HG03103 (cell line): ENCODE measurements around the gene ZNHIT3.
"Not testable (repeated sequence)": the region's sequence is repeated elsewhere in the genome, so short reads cannot be mapped to it uniquely, and the experiment has no call there.

Source experiments
- ATAC-seq: cut with Tn5 transposase; IDR thresholded peaks from one replicate; pipeline ENCODE4 v1.9.1; 2021; ENCODE audit warnings: low read depth; ENCODE audit not compliant: unreplicated experiment

Gene ZNHIT3

GRCh38 chr17:36482611-36483504 is 3.6 kb upstream of the ZNHIT3 start:
- no peak for ATAC-seq

GRCh38 chr17:36484021-36484420 is 2.5 kb upstream of the ZNHIT3 start:
- not testable (repeated sequence) for ATAC-seq

DNA sequence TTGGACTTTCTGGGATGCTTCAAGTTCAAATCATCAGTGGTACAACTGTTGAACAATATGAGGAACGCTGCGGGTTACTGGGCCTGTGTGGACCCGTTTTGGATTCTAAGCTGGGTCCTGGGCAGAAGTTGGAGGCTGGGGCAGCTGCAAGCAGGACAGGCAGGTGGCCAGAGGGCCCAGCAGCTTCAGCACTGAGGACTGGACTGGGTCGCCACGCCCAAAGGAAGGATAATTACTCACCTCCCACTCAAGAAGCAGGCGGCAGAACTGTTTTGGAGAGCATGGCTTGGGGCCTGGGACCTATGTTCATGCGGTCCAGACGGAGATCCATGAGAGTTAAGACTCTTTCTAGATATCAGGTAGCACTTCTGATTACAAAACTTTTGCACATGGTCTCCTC is 1.5 kb upstream of the ZNHIT3 start:
- no peak for ATAC-seq

DNA sequence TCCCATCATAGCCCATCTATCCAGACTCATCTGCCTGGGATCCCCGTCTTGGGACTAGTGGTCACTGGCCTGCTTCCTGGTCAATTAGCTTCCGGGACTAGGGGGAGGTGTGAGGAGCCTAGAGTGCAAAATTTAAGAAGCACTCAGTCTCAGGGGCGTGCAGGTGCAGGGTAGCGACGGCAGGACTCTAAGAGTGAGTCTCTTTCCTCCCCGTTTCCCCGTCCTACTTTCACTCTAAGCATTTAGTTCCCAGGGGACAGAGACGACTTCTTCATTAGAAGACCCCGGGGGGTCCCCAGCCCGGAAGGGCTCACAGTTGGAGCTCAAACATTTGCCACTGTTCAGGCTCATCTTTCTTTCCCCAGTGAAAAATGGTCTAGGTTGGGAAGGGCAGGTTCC is 677 bp upstream of the ZNHIT3 start:
- ATAC-seq, result no peak

DNA sequence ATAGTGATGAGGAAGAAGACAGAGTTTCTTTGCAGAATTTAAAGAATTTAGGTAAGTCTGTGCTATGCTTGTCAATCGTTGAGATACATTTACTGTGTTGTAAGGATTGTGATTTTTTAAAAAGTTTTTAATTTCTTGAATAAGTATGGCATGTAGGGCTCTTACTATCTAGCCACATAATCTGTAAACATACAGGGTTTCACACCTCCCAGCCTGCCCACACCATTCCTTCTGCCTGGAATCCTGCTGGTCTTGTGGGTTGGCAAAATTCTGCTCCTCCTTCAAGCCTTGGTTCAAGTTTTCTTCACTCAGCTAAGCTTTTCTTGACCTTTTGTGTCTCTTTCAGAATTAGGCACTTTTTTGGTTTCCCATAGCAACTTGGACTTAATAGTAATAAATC is 7.5 kb downstream of the ZNHIT3 start:
- ATAC-seq, result no peak

GRCh38 chr17:36494674-36495073 is 8.2 kb downstream of the ZNHIT3 start:
- no peak for ATAC-seq

- ATAC-seq, result no peak
Observed at GRCh38 chr17:36495076-36495578, 8.6 kb downstream of the ZNHIT3 start.

DNA sequence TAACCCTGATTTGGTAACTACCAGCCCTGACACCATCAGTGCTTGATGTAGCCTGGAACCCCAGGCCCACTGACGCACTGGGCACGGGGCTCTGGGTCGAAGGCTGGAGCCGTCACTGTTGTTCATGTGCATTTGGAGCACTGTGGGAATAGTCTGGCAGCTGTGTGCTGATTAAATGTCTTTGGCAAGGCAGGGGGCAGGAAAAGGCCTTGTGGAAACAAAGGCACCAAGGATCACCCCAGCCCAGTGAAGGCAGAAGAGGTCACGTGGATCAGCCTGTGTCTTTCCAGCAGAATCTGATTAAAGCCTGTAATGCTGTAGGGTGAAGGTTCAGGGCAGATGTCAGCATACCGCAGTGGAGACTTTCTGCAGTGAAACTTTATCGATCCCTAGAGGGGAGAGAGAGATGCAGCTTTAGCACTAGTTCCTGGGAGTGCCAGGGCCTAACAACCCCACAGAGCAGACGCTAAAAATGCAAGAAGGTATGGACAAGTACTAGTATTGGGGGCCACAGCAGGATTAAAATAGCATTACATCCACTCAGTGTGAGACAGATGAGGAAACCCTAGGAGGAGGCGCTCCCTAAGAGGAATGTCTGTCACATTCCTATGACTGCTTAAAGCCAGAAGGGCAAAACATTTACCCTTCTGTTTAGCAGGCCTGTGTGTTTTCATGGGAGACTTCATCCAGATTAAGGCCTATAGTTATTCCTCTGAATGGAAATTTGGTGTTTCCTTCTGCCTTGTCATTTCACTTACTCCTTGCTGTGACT is 9.7 kb downstream of the ZNHIT3 start:
- ATAC-seq, result no peak

- ATAC-seq, result no peak
Observed at GRCh38 chr17:36498155-36498554, 11.7 kb downstream of the ZNHIT3 start.

- no peak for ATAC-seq
Observed at GRCh38 chr17:36498560-36499300, 12.2 kb downstream of the ZNHIT3 start.

DNA sequence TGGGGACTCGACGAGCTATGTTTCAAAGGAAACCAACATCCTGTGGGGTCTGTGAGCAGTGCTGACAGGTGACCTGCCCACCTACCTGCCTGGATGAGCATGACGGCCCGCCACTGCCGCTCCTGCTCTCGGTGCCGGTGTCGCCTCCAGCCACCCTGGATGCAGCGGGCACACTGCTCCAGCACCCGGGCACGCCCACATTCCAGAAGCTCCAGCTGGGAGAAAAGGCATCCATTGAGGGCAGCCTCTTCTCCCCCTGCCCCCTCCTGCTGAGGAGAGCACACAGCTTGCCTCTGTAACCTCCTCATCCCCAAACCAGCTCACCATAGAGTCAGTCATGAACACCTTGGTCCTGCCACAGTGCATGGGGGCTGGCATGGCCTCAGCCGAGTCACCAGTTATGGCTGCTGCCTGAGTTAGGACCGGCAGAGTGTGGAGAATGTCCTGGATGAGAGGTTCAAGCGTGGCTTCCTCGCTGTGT is 14.3 kb downstream of the ZNHIT3 start:
- no peak for ATAC-seq

- no peak for ATAC-seq
Observed at GRCh38 chr17:36501351-36501750, 14.9 kb downstream of the ZNHIT3 start.

GRCh38 chr17:36501963-36502362 is 15.5 kb downstream of the ZNHIT3 start:
- no peak for ATAC-seq

- no peak for ATAC-seq
Observed at GRCh38 chr17:36503456-36504155, 17.1 kb downstream of the ZNHIT3 start.

GRCh38 chr17:36504156-36504545 is 17.7 kb downstream of the ZNHIT3 start:
- ATAC-seq, result no peak

- ATAC-seq, result no peak
Observed at GRCh38 chr17:36505171-36505570, 18.7 kb downstream of the ZNHIT3 start.

GRCh38 chr17:36506249-36506826 is 19.9 kb downstream of the ZNHIT3 start:
- no peak for ATAC-seq

DNA sequence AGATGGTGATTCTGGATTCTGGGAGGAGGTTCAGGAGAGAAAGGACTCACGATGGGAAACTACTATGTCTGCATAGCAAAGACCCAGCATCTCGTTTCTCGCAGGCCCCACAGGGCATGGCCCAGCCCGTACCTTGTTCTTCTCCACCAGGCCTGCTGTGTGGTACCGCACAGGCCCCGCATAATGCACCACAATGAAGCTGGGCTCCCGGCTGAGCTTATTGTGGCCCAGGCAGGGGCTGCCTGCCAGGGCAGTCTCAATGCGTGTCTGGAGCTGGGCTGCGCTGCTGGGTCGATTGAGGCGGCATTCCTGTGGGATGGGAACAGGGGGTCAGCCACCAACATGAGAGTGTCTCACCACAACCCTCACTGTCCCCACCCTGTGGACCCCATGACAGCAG is 20.4 kb downstream of the ZNHIT3 start:
- no peak for ATAC-seq

DNA sequence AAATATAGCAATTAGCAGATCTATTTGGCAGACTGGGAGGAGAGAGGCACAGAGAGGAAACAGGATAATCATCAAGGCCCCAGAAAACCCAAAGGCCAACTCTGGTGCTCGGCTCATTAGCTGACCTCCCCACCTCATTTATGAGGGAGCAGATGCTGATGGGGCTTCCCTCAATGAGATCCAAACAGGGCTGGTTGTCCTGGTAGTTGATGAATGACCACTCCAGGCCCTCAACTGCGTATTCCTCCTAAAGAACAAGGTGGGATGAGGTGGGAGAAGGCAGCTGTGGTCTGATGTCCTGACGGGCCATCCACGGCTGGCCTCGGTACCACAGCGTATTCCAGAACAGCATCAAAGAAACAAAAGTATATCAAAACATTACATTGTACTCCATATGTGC is 20.8 kb downstream of the ZNHIT3 start:
- ATAC-seq, result no peak

DNA sequence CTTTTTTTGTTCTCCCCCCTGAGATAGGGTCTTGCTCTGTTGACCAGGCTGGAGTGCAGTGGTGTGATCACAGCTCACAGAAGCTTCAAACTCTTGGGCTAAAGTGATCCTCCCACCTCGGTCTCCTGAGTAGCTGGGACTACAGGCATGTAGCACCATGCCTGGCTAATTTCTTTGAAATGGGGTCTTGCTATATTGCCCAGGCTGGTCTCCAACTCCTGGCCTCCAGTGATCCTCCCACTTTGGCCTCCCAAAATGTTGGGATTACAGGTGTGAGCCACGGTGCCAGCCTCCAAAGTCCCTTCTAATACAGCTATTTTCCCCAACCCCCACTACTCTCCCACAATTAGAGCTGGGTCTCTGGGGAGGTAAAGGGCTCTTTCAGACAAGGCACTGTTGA is 22.0 kb downstream of the ZNHIT3 start:
- not testable (repeated sequence) for ATAC-seq
